IPS-18c (cell line): ENCODE measurements around the gene ITIH5.
"Not testable (repeated sequence)": the region's sequence is repeated elsewhere in the genome, so short reads cannot be mapped to it uniquely, and the experiment has no call there.

Experiments
- H3K4me3 ChIP-seq: 2 replicates; pipeline ENCODE4 v1.7.0; 2013; ENCODE audit warnings: low read depth, mild to moderate bottlenecking, low read length, moderate library complexity; ENCODE audit not compliant: insufficient read depth
- H3K9me3 ChIP-seq: one replicate; pipeline ENCODE4 v1.6.1; 2013; ENCODE audit warnings: mild to moderate bottlenecking, low read length, moderate library complexity; ENCODE audit not compliant: control insufficient read depth, insufficient read depth

The ITIH5 gene

DNA sequence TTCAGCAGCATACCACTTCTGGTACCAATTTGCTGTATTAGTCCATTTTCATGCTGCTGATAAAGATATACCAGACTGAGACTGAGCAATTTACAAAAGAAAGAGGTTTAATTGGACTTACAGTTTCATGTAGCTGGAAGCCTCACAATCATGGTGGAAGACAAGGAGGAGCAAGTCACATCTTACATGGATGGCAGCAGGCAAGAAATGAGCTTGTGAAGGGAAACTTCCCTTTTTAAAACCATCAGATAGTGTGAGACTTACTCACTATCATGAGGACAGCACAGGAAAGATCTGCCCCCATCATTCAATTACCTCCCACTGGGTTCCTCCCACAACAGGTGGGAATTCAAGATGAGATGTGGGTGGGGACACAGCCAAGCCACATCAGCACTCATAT is 26.4 kb upstream of the ITIH5 start:
- not testable (repeated sequence) for H3K4me3 ChIP-seq, H3K9me3 ChIP-seq

DNA sequence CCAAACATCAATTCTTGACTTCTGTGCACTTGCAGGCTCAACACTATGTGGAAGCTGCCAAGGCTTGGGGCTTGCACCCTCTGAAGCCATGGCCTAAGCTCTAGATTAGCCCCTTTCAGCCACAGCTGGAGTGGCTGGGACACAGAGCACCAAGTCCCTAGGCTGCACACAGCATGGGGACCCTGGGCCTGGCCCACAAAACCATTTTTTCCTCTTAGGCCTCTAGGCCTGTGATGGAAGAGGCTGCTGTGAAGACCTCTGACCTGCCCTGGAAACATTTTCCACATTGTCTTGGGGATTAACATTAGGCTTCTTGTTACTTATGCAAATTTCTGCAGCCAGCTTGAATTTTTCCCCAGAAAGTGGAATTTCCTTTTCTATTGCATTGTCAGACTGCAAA is 25.6 kb upstream of the ITIH5 start:
- H3K9me3 ChIP-seq, H3K4me3 ChIP-seq: not testable (repeated sequence)

DNA sequence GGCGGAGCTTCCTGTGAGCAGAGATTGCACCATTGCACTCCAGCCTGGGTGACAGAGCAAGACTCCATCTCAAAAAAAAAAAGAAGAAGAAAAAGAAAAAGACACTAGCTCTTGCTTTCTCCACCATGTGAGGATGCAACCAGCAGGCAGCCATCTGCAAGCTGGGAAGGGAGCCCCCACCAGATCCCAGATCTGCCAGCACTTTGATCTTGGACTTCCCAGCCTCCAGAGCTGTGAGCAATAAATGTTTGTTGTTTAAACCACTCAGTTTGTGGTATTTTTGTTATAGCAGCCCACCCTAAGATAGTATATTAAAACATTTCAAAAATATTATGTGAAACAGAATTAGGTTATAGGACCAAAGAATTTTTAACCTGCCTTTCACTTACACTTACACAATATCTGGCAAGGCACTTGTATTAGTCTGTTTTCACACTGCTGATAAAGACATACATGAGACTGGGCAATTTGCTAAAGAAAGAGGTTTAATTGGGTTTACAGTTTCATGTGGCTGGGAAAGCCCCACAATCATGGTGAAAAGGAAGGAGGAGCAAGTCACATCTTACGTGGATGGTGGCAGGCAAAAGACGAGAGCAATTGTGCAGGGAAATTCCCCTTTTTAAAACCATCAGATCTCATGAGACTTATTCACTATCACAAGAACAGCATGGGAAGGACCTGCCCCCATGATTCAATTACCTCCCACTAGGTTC is 24.3 kb upstream of the ITIH5 start:
- not testable (repeated sequence) for H3K9me3 ChIP-seq, H3K4me3 ChIP-seq

DNA sequence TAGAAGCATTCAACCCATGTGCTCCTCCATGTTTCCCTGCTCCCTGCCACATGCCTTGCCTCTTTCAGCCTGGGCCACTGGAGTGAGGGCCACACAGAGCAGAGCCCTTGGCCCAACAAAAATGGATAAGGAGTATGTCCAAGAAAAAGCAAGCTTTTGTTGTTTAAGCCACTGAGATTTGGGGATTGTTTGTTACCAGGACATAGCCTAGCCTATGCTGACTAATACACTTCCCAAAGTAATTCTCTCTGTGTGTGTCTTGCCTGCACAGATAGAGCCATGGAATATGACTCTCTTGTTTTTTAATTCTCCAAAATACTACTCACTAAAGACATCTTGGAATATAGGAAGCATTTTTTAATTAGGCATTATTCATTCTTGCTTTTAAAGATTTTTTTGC is 22.8 kb upstream of the ITIH5 start:
- Histone ChIP-seq H3K9me3 (peaks cover 7% of the 10 kb centered on the region), H3K4me3 (no peak overlapping the region)

DNA sequence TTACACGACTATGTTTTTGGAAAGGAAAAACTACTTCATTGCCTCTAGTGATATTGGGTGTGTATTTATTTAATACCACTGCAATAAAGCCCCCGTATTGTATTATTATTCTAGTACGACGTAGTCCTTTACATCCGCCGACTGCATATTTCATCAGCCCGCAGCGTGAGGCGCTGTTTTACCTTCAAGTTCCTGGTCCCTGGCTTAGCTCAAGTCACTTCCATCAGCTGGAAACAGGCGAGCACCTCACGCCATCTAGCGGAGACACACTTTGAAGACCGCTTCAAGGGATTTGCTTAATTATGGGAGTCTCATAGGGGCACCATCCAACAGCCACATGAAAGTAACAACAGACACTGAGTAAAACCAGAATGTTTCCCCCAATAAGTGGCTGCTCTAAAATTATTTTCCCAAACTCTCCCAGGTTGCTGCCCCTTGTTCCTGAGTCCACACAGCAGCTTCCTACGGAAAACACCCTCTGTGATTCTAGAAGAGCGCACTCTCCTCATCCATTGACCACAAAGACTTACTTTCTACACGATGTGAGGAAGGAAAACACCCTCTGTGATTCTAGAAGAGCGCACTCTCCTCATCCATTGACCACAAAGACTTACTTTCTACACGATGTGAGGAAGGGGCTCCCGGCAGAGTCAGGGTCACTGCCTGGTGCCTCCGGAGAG is 20.6 kb upstream of the ITIH5 start:
- H3K9me3 ChIP-seq: peaks cover 7% of the 10 kb centered on the region
- no peak overlapping the region for H3K4me3 ChIP-seq

DNA sequence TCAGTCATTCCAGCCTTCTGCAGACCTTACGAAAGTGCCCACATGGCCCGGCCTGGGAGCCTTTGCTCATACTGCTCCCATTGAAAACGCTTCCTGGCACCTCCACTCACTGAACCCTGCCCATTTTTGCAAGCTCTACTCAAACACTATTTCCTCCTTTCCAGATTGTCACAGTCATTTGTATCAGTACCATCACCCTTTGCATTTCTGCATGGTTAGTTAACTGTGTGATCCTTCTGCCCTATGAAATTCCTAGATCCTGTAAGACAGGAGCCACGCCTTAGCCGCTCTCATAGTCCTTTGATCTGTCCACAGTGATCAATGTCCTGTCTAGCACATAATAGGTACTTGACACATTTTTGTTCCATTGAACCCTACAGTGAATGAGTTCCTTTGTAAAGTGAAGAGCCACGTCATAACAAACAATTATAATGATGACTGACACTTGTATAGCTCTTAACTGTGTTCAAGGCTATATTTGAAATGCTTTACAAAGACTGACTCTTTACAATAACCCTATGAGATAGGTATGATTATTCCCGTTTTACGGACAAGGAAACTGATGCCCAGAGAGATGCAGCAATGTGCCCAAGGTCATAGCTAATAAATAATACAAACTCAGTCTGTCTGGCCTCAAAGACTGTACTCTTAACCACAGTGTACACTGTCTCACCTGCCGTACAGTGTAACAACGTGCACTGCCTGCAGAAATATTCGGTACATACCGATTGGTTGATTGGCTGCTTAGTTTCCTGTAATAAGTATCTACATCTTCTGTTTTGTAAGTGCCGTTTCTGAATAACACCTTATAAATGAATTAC is 19.8 kb upstream of the ITIH5 start:
- H3K9me3 ChIP-seq: peaks cover 2% of the 10 kb centered on the region
- H3K4me3 ChIP-seq: no peak overlapping the region

DNA sequence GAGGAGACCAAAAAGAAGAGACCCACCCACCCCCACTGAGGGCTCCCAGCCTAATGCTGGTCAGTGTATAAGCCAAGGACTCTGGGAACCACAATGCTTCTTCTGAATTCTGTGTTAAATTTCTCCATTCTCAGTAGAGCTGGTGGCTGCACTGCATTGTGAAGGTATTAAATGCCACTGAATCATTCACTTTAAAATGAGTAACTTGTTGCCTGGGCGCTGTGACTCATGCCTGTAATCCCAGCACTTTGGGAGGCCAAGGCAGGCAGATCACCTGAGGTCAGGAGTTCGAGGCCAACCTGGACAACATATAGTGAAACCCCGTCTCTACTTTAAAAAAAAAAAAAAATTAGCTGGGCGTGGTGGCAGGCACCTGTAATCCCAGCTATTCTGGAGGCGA is 13.3 kb upstream of the ITIH5 start:
- not testable (repeated sequence) for H3K9me3 ChIP-seq, H3K4me3 ChIP-seq

DNA sequence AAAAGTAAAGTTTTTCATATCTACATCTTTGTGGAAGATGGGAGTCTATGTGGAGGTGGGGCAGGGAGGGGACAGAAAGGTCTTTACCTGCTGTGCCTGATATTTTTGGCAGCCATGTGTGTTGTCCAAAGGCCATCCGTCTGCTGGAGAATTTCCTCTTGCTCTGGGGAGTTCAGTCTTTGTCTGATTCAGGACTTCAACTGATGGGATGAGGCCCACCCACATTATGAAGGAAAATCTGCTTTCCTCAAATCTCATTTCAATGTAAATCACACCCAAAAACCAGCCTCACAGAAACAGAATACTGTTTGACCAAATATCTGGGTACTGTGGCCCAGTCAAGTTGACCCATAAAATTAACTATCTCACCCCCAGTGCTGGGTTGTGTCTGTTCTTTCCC is 12.5 kb upstream of the ITIH5 start:
- H3K4me3 ChIP-seq: no peak overlapping the region
- H3K9me3 ChIP-seq: no peaks in the 10 kb centered on the region

DNA sequence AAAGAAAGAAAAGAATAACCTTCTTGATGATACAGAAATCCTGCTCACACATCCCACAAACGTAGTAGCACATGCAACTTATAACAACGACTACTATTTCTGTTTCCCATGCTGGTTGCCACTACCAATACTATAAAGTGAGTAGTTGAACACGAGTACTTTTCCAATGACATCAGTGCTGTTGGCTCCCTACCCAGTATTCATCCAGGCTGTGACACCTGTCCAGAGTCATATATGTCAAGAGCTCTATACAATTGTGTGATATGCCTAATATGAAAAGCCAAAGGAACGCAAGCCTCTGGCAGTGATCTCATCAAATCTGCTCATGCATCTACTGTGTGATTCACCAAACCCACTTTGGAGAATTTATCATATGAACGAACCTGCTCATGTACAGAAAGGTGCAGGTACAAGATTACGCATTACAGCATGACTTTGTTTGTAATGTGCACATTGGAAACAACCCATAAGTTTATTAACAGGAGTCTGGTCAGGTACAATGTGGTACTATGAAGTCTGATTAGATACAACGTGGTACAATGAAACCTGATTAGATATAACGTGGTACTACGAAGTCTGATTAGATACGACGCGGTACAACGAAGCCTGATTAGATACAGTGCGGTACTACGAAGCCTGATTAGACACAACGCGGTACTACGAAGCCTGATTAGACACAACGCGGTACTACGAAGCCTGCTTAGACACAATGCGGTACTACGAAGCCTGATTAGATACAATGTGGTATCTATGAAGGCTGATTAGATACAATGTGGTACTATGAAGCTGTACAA is 5.8 kb upstream of the ITIH5 start:
- Histone ChIP-seq H3K4me3 (no peak overlapping the region), H3K9me3 (no peaks in the 10 kb centered on the region)

DNA sequence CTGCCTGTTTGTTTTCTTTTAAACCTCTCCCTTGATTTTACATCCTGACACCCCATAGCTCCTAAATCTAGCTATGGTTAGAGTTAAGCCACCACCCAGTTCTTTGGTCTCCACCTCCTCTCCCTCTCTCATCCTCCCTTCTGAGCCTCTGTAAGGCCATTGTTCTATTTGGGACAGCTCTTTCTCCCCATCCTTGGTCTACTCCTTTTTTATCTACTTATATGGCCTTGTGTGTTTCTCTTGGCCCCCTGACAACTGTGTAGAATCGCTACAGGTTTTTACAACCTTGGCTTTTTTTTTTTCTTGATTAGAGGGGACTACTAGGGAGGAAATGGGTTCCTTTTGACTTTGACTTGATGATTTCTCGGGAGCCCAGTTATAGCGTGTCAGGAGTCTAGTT is 3.4 kb upstream of the ITIH5 start:
- Histone ChIP-seq H3K4me3 (no peak overlapping the region), H3K9me3 (no peaks in the 10 kb centered on the region)

DNA sequence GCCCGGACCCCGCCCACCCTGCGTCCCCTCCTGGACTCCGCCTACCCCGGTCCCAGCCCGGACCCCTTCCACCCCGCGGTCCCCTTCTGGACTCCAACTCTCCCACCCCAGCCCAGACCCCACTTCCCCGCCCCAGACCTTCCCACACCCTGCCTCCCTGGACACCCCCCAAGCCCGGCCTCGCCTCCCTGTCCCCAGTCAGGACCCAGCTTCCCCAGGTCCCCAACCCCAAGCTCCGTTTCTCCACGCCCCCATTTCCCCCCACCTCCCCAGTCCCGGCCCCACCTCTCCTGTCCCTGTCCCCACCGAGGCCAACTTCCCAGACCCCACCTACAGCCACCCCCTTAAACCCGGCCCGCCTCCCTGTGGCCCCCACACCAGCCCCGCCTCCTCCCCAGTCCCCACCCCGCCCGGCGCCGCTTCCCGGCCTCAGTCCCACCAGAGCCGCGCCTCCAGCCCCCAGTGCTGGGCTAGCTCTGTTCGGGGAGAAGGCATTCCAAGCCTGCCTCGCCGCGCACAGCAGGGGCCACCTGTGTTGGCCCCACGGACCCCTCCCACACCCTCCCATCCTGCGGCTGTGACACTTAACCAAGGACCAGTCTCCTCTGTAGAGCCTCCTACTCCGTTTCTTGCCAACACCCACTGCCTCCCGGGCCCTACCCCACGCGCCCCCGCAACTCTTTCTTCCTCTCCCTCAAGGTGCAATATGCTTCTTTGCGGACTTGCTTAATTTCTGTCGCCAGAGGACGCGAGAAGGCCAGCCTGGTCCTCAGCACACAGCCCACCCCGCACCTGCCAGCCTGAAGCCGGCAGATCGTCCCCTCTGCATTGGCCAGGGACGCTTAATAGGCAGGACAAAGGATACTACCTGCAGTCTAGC is 736 bp upstream of the ITIH5 start:
- Histone ChIP-seq H3K9me3 (no peaks in the 10 kb centered on the region), H3K4me3 (peak overlapping the region; percentile 63)

DNA sequence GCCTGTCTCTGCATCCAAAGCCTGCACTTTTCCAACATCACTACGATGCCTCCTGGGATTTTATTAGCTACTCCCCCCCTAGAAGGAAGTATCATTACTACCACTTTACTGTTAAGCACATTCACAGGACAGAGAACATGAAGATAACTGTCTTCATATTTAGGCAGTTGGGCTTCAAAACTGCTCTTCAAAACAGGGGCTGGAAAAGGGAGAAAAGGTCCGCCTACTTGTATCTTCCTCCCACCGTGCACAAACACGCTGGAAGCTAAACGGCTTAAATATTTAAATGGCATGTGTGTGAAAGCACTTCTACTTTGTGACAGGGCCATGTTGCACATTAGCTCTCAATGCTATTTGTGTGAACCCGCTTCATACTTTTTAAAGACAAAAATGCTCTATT is 999 bp downstream of the ITIH5 start:
- H3K4me3 ChIP-seq: peak overlapping the region; percentile 70; the same call in 1 of the 2 replicates
- H3K9me3 ChIP-seq: no peaks in the 10 kb centered on the region

DNA sequence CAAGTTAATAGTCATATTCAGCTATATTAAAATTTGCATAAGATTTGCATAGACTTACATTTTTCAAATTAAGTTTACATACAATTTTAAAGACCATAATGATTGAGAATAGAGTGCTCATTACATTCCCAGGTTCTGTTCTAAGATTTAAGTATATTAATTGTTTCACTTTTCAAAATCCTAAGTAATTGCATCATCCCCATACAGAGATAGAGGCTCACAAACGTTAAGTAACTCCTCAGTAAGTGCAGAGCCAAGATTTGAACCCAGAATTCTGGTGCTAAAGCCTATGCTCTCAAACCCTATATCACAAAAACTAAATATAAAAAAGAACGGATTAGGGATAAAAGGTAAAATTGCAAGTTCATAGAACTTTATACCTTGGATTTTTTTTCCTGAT is 2.1 kb downstream of the ITIH5 start:
- Histone ChIP-seq H3K4me3 (no peak overlapping the region), H3K9me3 (no peaks in the 10 kb centered on the region)

DNA sequence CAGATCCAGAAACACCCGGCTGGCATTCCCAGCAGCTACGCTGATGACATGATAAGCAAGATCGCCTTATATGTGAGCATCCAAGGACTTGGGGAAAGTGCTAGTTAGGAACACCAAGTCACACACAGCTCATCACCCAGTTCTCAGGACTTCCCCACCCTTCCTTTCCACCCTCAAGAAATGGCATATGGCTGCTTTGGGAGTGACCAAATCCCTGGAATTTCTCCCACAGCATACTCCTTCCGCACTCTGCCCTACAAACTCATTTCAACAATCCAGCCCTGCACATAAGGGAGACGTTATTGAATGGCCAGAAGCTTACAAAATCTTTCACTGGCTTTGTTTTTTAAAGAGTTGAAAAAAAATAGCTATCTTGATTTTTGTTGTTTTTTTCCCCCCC is 4.2 kb downstream of the ITIH5 start:
- Histone ChIP-seq H3K4me3 (no peak overlapping the region), H3K9me3 (no peaks in the 10 kb centered on the region)

DNA sequence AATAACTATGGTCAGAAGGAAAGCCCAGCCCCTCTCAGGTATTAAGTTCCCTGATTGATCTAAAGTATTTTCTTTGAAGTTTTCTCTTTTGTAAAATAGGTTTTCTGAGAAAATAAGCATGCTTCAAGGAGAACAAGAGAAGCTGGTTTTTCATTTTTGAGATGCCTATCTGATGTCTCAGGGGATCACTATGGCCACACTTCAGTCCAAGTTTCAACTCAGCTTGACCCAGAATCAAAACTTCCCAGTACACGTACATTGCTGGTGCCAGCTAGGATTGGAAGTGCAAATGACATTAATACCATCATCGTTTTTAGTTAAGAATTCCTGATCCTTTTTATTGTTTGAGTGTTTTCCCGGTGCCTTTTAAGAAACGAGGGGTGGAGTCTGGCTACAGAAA is 7.2 kb downstream of the ITIH5 start:
- Histone ChIP-seq H3K4me3 (no peak overlapping the region), H3K9me3 (no peaks in the 10 kb centered on the region)

DNA sequence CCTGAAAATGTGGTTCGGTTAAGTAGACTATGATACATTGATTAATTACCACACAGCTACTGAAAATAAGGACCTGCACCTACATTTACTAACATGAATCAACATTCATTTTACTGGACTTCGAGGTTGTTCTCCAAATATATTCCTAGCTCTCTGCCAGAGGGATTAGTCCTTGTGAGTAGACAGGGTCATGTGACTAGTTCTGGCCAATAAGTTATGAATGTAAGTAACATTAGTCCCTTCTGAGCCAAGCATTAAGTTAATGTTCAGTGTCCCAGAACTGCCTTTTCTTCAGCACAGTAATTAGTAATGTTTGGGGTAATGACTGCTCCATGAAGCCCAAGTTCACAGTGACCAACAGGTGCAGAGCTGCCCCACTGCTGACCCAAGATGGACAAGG is 9.2 kb downstream of the ITIH5 start:
- H3K4me3 ChIP-seq: no peak overlapping the region

DNA sequence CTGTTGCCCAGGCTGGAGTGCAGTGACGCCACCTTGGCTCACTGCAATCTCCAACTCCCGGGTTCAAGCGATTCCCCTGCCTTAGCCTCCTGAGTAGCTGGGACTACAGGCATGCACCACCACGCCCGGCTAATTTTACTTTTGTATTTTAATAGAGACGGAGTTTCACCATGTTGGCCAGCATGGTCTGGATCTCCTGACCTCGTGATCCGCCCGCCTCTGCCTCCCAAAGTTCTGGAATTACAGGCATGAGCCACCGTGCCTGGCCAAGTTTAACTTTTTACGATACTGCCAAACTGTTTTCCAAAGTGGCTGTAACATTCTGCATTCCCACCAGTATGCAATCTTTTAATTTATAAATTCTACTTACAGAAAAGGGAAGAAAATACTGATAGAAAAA is 9.7 kb downstream of the ITIH5 start:
- not testable (repeated sequence) for H3K4me3 ChIP-seq, H3K9me3 ChIP-seq

More for the DNA sequence above, 9.2 kb downstream of the ITIH5 start:
- H3K9me3 ChIP-seq: no peaks in the 10 kb centered on the region
